ENCODE results near the gene SSTR3.

Gene SSTR3

GRCh38 chr22:37256075-37256726 lies 43.9 kb upstream of the SSTR3 start:
- TF ChIP-seq CTCF (IDR thresholded peaks at IDR 0.05; ENCODE audit: low read length) = no peak
- no peak for TF ChIP-seq EZH2 (IDR thresholded peaks at IDR 0.05; ENCODE audit: borderline replicate concordance, low read length)
- no peak overlapping the region for H3K27ac ChIP-seq (ENCODE audit: low read depth, low read length, poor library complexity, severe bottlenecking)
- no peaks in the 10 kb centered on the region for H4K20me1 ChIP-seq (ENCODE audit: insufficient read depth, low read length)
- no peak overlapping the region for H3K4me2 ChIP-seq (ENCODE audit: low read length)
- no peaks in the 10 kb centered on the region for H3K9me2 ChIP-seq (ENCODE audit: low read depth, low read length)
- H3F3A ChIP-seq (ENCODE audit: insufficient read depth, low read length) = no peaks in the 10 kb centered on the region
- no peaks in the 10 kb centered on the region for H3K79me2 ChIP-seq (ENCODE audit: insufficient read depth, low read length)
- H3K27me3 ChIP-seq (ENCODE audit: insufficient read depth, low read length) = no peaks in the 10 kb centered on the region; the same call in none of the 2 replicates
- H3K4me1 ChIP-seq (ENCODE audit: insufficient read depth, low read length, severe bottlenecking) = peaks cover 20% of the 10 kb centered on the region
- H3K36me3 ChIP-seq (ENCODE audit: insufficient read depth, low read length) = no peaks in the 10 kb centered on the region
- no peaks in the 10 kb centered on the region for H3K9me3 ChIP-seq (ENCODE audit: low read length)
- no peak overlapping the region for H3K9ac ChIP-seq (ENCODE audit: low read length)
- H2AFZ ChIP-seq (ENCODE audit: low read length) = no peak overlapping the region
- H3K4me3 ChIP-seq (ENCODE audit: low read depth, low read length, poor library complexity, severe bottlenecking) = no peak overlapping the region

- TF ChIP-seq EZH2 (IDR thresholded peaks at IDR 0.05; ENCODE audit: borderline replicate concordance, low read length) (no peak), CTCF (IDR thresholded peaks at IDR 0.05; ENCODE audit: low read length) (no peak)
- Histone ChIP-seq H3K4me2 (ENCODE audit: low read length) (no peak overlapping the region), H3K27ac (ENCODE audit: low read depth, low read length, poor library complexity, severe bottlenecking) (no peak overlapping the region), H3F3A (ENCODE audit: insufficient read depth, low read length) (no peaks in the 10 kb centered on the region), H3K4me3 (ENCODE audit: low read depth, low read length, poor library complexity, severe bottlenecking) (no peak overlapping the region), H3K27me3 (ENCODE audit: insufficient read depth, low read length) (no peaks in the 10 kb centered on the region; the same call in none of the 2 replicates), H3K9ac (ENCODE audit: low read length) (no peak overlapping the region), H3K9me2 (ENCODE audit: low read depth, low read length) (no peaks in the 10 kb centered on the region), H3K79me2 (ENCODE audit: insufficient read depth, low read length) (no peaks in the 10 kb centered on the region), H3K9me3 (ENCODE audit: low read length) (no peaks in the 10 kb centered on the region), H4K20me1 (ENCODE audit: insufficient read depth, low read length) (no peaks in the 10 kb centered on the region), H2AFZ (ENCODE audit: low read length) (no peak overlapping the region), H3K4me1 (ENCODE audit: insufficient read depth, low read length, severe bottlenecking) (peaks cover 15% of the 10 kb centered on the region), H3K36me3 (ENCODE audit: insufficient read depth, low read length) (no peaks in the 10 kb centered on the region)
These were observed 43.3 kb upstream of the SSTR3 start for GRCh38 chr22:37255558-37256006.

- H3K27me3 ChIP-seq (ENCODE audit: insufficient read depth, low read length) = no peaks in the 10 kb centered on the region; the same call in none of the 2 replicates
- no peak overlapping the region for H3K4me2 ChIP-seq (ENCODE audit: low read length)
- TF ChIP-seq EZH2 (IDR thresholded peaks at IDR 0.05; ENCODE audit: borderline replicate concordance, low read length) = no peak
- no peak for TF ChIP-seq CTCF (IDR thresholded peaks at IDR 0.05; ENCODE audit: low read length)
- H3F3A ChIP-seq (ENCODE audit: insufficient read depth, low read length) = no peaks in the 10 kb centered on the region
- H3K27ac ChIP-seq (ENCODE audit: low read depth, low read length, poor library complexity, severe bottlenecking) = no peak overlapping the region
- no peak overlapping the region for H3K4me3 ChIP-seq (ENCODE audit: low read depth, low read length, poor library complexity, severe bottlenecking)
- H3K9me3 ChIP-seq (ENCODE audit: low read length) = no peaks in the 10 kb centered on the region
- H3K4me1 ChIP-seq (ENCODE audit: insufficient read depth, low read length, severe bottlenecking) = peaks cover 17% of the 10 kb centered on the region
- H4K20me1 ChIP-seq (ENCODE audit: insufficient read depth, low read length) = no peaks in the 10 kb centered on the region
- H3K9me2 ChIP-seq (ENCODE audit: low read depth, low read length) = no peaks in the 10 kb centered on the region
- no peak overlapping the region for H3K9ac ChIP-seq (ENCODE audit: low read length)
- no peak overlapping the region for H2AFZ ChIP-seq (ENCODE audit: low read length)
- no peaks in the 10 kb centered on the region; the same call in 1 of the 2 replicates for H3K36me3 ChIP-seq (ENCODE audit: insufficient read depth, low read length)
- H3K79me2 ChIP-seq (ENCODE audit: insufficient read depth, low read length) = no peaks in the 10 kb centered on the region
These were observed 42.6 kb upstream of the SSTR3 start for GRCh38 chr22:37254867-37255233.
